ENCODE measurements around the gene GRIN3B. TPM values are rescaled to one million over a fixed set of nuclear protein-coding genes. Genes with fewer than 3 reads are reported as not detected.

Gene GRIN3B
- total and polyA plus RNA-seq, 9 of the 15 experiments (the other 6 are each of a cell fraction or from before 2014, with no cell fraction given): 0.06 to 0.95 (median 0.19) TPM; not detected in 6

DNA sequence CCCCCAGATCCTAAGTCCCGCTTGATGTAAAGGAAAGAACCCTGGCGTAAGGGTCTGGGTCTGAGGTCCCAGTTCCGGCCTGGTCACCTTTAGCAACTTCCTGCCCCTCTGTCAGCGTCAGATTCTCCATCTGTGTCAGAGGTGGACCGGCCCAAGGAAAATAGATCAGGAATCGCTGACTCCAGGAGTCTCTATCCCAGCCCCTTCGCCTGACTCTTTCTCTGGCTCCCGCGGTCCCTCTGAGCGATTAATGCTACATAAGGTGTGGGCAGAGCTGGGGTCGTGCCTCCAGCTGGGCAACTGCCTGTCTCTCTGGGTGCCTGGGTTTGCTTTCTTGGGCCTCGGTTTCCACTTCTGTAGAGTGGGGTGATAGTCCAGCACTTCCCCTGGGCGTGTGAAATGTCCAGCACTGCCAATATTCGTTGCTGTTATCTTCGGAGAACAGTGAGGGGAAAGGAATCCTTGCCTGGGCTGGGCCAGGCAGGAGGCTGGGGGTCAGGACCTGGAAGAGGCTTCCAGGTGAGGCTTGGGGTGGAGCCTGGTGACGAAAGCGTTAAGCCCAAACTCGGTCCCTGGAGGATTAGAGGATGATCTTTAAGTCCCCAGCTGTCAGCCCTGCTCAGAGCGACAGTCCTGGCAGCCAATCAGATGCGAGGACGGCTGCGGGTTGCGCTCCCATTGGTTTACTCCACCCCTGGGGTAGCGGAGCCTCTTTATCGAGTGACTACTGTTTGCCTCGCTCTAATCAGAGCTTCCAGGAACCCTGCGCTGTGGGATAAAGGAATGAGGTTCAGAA is 40.5 kb downstream of the GRIN3B start (continued):
- peak; percentile 77 for TF ChIP-seq SP1 (CRISPR knock-in tag; IDR thresholded peaks at IDR 0.05)
- TF ChIP-seq, protein P1, sequence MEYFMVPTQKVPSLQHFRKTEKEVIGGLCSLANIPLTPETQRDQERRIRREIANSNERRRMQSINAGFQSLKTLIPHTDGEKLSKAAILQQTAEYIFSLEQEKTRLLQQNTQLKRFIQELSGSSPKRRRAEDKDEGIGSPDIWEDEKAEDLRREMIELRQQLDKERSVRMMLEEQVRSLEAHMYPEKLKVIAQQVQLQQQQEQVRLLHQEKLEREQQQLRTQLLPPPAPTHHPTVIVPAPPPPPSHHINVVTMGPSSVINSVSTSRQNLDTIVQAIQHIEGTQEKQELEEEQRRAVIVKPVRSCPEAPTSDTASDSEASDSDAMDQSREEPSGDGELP (CRISPR knock-in tag; IDR thresholded peaks at IDR 0.05; ENCODE audit: borderline replicate concordance): peak; percentile 99
- TF ChIP-seq U2AF1 (optimal IDR thresholded peaks at IDR 0.05; ENCODE audit: low read depth, low read length): no peak
- TF ChIP-seq, protein P2, sequence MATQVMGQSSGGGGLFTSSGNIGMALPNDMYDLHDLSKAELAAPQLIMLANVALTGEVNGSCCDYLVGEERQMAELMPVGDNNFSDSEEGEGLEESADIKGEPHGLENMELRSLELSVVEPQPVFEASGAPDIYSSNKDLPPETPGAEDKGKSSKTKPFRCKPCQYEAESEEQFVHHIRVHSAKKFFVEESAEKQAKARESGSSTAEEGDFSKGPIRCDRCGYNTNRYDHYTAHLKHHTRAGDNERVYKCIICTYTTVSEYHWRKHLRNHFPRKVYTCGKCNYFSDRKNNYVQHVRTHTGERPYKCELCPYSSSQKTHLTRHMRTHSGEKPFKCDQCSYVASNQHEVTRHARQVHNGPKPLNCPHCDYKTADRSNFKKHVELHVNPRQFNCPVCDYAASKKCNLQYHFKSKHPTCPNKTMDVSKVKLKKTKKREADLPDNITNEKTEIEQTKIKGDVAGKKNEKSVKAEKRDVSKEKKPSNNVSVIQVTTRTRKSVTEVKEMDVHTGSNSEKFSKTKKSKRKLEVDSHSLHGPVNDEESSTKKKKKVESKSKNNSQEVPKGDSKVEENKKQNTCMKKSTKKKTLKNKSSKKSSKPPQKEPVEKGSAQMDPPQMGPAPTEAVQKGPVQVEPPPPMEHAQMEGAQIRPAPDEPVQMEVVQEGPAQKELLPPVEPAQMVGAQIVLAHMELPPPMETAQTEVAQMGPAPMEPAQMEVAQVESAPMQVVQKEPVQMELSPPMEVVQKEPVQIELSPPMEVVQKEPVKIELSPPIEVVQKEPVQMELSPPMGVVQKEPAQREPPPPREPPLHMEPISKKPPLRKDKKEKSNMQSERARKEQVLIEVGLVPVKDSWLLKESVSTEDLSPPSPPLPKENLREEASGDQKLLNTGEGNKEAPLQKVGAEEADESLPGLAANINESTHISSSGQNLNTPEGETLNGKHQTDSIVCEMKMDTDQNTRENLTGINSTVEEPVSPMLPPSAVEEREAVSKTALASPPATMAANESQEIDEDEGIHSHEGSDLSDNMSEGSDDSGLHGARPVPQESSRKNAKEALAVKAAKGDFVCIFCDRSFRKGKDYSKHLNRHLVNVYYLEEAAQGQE (IDR thresholded peaks at IDR 0.05; ENCODE audit: borderline replicate concordance): no peak
- TF ChIP-seq, protein P2 (CRISPR knock-in tag; IDR thresholded peaks at IDR 0.05; ENCODE audit: low read depth): no peak
- no peak for TF ChIP-seq NFRKB (IDR thresholded peaks at IDR 0.05; ENCODE audit: low read depth)
- no peak for TF ChIP-seq ZNF311 (CRISPR knock-in tag; IDR thresholded peaks at IDR 0.05)
- TF ChIP-seq, protein P3, sequence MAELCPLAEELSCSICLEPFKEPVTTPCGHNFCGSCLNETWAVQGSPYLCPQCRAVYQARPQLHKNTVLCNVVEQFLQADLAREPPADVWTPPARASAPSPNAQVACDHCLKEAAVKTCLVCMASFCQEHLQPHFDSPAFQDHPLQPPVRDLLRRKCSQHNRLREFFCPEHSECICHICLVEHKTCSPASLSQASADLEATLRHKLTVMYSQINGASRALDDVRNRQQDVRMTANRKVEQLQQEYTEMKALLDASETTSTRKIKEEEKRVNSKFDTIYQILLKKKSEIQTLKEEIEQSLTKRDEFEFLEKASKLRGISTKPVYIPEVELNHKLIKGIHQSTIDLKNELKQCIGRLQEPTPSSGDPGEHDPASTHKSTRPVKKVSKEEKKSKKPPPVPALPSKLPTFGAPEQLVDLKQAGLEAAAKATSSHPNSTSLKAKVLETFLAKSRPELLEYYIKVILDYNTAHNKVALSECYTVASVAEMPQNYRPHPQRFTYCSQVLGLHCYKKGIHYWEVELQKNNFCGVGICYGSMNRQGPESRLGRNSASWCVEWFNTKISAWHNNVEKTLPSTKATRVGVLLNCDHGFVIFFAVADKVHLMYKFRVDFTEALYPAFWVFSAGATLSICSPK (IDR thresholded peaks at IDR 0.05; ENCODE audit: borderline replicate concordance): no peak
- TF ChIP-seq, protein P4, sequence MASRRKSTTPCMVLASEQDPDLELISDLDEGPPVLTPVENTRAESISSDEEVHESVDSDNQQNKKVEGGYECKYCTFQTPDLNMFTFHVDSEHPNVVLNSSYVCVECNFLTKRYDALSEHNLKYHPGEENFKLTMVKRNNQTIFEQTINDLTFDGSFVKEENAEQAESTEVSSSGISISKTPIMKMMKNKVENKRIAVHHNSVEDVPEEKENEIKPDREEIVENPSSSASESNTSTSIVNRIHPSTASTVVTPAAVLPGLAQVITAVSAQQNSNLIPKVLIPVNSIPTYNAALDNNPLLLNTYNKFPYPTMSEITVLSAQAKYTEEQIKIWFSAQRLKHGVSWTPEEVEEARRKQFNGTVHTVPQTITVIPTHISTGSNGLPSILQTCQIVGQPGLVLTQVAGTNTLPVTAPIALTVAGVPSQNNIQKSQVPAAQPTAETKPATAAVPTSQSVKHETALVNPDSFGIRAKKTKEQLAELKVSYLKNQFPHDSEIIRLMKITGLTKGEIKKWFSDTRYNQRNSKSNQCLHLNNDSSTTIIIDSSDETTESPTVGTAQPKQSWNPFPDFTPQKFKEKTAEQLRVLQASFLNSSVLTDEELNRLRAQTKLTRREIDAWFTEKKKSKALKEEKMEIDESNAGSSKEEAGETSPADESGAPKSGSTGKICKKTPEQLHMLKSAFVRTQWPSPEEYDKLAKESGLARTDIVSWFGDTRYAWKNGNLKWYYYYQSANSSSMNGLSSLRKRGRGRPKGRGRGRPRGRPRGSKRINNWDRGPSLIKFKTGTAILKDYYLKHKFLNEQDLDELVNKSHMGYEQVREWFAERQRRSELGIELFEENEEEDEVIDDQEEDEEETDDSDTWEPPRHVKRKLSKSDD (conservative IDR thresholded peaks at IDR 0.05; ENCODE audit: low read length): no peak
- no peak for TF ChIP-seq MEF2A (IDR thresholded peaks at IDR 0.05; ENCODE audit: control insufficient read depth, low read depth, low read length)
- TF ChIP-seq CCAR2 (IDR thresholded peaks at IDR 0.05; ENCODE audit: low read depth, low read length): no peak
- TF ChIP-seq NCOA6 (IDR thresholded peaks at IDR 0.05): no peak
- TF ChIP-seq MAZ (CRISPR knock-in tag; conservative IDR thresholded peaks at IDR 0.05 in 1 of 2, IDR thresholded peaks at IDR 0.05 in 1 of 2): peak in 1 of 2 experiments; percentile 61; a peak in 1 of 4 replicates

All from K562 (cell line).